ENCODE results near the gene MLLT3. TPM values are rescaled to one million over a fixed set of nuclear protein-coding genes. Genes with fewer than 3 reads are reported as not detected.

Gene MLLT3
- total RNA-seq, 2 donors from 2014 or later = 13.1 to 22.0 TPM

GRCh38 chr9:20537294-20537693 lies 85.0 kb downstream of the MLLT3 start:
- WGBS = 17% methylated on average over 2 of the region's 2 CpGs
- H3K36me3 ChIP-seq = no peaks in the 10 kb centered on the region
- no peaks in the 10 kb centered on the region for H3K27me3 ChIP-seq (replicated peaks; ENCODE audit: insufficient read depth)
- no peak overlapping the region for H3K27ac ChIP-seq
- H3K4me1 ChIP-seq (replicated peaks) = no peaks in the 10 kb centered on the region
- TF ChIP-seq CTCF (IDR thresholded peaks at IDR 0.05) (no peak), POLR2A (IDR thresholded peaks at IDR 0.05) (no peak), POLR2AphosphoS5 (IDR thresholded peaks at IDR 0.05) (no peak)
- DNase-seq (ENCODE audit: low spot score) = no peak
- no peak overlapping the region for H3K4me3 ChIP-seq
- intact Hi-C loops (cut with DNase I) = no loop called here
- H3K9me3 ChIP-seq = no peaks in the 10 kb centered on the region

- no peaks in the 10 kb centered on the region for H3K27me3 ChIP-seq (replicated peaks; ENCODE audit: insufficient read depth)
- H3K9me3 ChIP-seq = no peaks in the 10 kb centered on the region
- H3K4me3 ChIP-seq = no peak overlapping the region
- no peak for DNase-seq (ENCODE audit: low spot score)
- no peak overlapping the region for H3K27ac ChIP-seq
- 89% methylated on average over 4 of the region's 4 CpGs for WGBS
- intact Hi-C loops (cut with DNase I) = no loop called here
- no peaks in the 10 kb centered on the region for H3K36me3 ChIP-seq
- no peak for TF ChIP-seq POLR2A (IDR thresholded peaks at IDR 0.05)
- TF ChIP-seq POLR2AphosphoS5 (IDR thresholded peaks at IDR 0.05) = no peak
- TF ChIP-seq CTCF (IDR thresholded peaks at IDR 0.05) = no peak
- no peaks in the 10 kb centered on the region for H3K4me1 ChIP-seq (replicated peaks)
These were observed 89.7 kb downstream of the MLLT3 start for GRCh38 chr9:20532584-20532983.

DNA sequence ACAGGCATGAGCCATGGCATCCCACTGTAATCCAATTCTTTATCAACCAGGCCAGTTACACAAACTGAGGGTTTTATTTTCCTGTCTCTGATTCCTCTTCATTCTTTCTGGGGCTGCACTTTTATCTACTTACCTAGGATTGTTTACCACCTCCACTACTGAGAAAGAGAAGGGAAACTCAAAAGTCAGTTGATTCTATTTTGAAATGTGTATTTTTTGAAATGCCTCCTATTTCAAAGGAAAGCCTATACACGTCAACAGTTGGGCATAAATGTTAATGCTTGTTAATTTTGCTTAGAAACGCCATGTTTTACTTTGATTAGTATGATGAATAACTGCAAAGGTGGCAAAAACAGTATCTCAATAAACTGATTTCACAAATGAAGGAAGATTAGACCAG lies 92.5 kb downstream of the MLLT3 start:
- WGBS = 73% methylated on average over 2 of the region's 2 CpGs
- DNase-seq (ENCODE audit: low spot score) = no peak
- TF ChIP-seq POLR2A (IDR thresholded peaks at IDR 0.05) = no peak
- no peak for TF ChIP-seq POLR2AphosphoS5 (IDR thresholded peaks at IDR 0.05)
- no peak for TF ChIP-seq CTCF (IDR thresholded peaks at IDR 0.05)
- no peak overlapping the region for H3K27ac ChIP-seq
- H3K4me1 ChIP-seq (replicated peaks) = no peaks in the 10 kb centered on the region
- H3K27me3 ChIP-seq (replicated peaks; ENCODE audit: insufficient read depth) = no peaks in the 10 kb centered on the region
- no peaks in the 10 kb centered on the region for H3K36me3 ChIP-seq
- no peaks in the 10 kb centered on the region for H3K9me3 ChIP-seq
- intact Hi-C loops (cut with DNase I) = no loop called here
- no peak overlapping the region for H3K4me3 ChIP-seq

GRCh38 chr9:20528253-20528652 lies 94.0 kb downstream of the MLLT3 start:
- WGBS = 88% methylated on average over 5 of the region's 5 CpGs
- H3K9me3 ChIP-seq = no peaks in the 10 kb centered on the region
- no peak for DNase-seq (ENCODE audit: low spot score)
- intact Hi-C loops (cut with DNase I) = no loop called here
- H3K27me3 ChIP-seq (replicated peaks; ENCODE audit: insufficient read depth) = no peaks in the 10 kb centered on the region
- H3K27ac ChIP-seq = no peak overlapping the region
- no peaks in the 10 kb centered on the region for H3K4me1 ChIP-seq (replicated peaks)
- H3K4me3 ChIP-seq = no peak overlapping the region
- TF ChIP-seq CTCF (IDR thresholded peaks at IDR 0.05) (no peak), POLR2AphosphoS5 (IDR thresholded peaks at IDR 0.05) (no peak), POLR2A (IDR thresholded peaks at IDR 0.05) (no peak)
- H3K36me3 ChIP-seq = no peaks in the 10 kb centered on the region

DNA sequence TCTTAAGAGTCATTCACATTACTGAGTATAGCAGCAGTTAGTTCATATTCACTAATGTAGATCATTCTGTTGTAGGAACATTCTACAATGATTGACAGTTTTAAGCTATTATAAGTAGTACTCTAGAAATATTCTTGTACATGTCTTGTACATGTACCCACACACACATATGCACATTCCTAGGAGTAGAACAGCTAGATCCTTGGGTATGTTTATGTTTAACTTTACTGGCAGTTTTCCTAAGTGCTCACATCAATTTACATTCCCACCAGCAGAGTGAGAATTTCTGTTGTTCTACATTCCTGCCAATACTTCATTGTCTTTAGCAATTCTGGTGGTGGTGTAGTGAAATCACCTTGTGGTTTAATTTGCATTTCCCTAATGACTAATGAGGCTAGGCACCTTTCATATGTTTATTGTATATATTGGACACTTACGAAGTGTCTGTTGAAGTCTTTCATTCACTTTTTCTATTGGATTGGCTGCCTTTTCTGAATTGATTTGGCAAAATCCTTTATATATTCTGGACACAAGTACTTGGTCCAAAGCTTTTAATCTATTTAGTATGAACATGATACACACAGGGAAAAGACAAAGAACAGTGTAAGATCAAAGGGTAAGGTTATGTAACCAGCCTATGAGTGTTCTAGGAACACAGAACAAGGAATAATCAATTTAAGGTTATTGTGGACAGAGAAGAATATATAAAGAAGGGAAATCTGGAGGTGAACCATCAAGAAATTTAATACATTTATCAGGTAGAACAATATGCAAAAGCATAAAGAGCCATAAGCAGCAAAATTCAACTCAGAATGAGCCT lies 95.6 kb downstream of the MLLT3 start:
- Histone ChIP-seq H3K36me3 (no peaks in the 10 kb centered on the region), H3K4me3 (no peak overlapping the region), H3K9me3 (no peaks in the 10 kb centered on the region), H3K27ac (no peak overlapping the region), H3K4me1 (replicated peaks) (no peaks in the 10 kb centered on the region), H3K27me3 (replicated peaks; ENCODE audit: insufficient read depth) (no peaks in the 10 kb centered on the region)
- DNase-seq (ENCODE audit: low spot score) = no peak
- TF ChIP-seq POLR2AphosphoS5 (IDR thresholded peaks at IDR 0.05) = no peak
- TF ChIP-seq CTCF (IDR thresholded peaks at IDR 0.05) = no peak
- TF ChIP-seq POLR2A (IDR thresholded peaks at IDR 0.05) = no peak
- WGBS = 96% methylated on average over 1 of the region's 1 CpG
- intact Hi-C loops (cut with DNase I) = no loop called here

All from prostate gland (tissue), 2 donors.